ENCODE data around the gene UROD.
"Not testable (repeated sequence)": the region's sequence is repeated elsewhere in the genome, so short reads cannot be mapped to it uniquely, and the experiment has no call there.

The UROD gene

GRCh38 chr1:45043094-45043493, 31.0 kb downstream of the UROD start:
- TF ChIP-seq CTCF (conservative IDR thresholded peaks at IDR 0.05) = no peak
- no peak for TF ChIP-seq ZFX (IDR thresholded peaks at IDR 0.05)
- H3K27ac ChIP-seq = no peak overlapping the region

GRCh38 chr1:45044916-45045315, 32.9 kb downstream of the UROD start:
- H3K27ac ChIP-seq = no peak overlapping the region
- TF ChIP-seq ZFX (IDR thresholded peaks at IDR 0.05) = no peak
- TF ChIP-seq CTCF (conservative IDR thresholded peaks at IDR 0.05) = no peak

- TF ChIP-seq ZFX (IDR thresholded peaks at IDR 0.05) = no peak
- no peak for TF ChIP-seq CTCF (conservative IDR thresholded peaks at IDR 0.05)
Measured at GRCh38 chr1:45047032-45047431, 35.0 kb downstream of the UROD start.

GRCh38 chr1:45051005-45051772, 39.1 kb downstream of the UROD start:
- TF ChIP-seq CTCF (conservative IDR thresholded peaks at IDR 0.05) = no peak
- no peak for TF ChIP-seq ZFX (IDR thresholded peaks at IDR 0.05)
- no peak overlapping the region for H3K27ac ChIP-seq

More at GRCh38 chr1:45047032-45047431, 35.0 kb downstream of the UROD start:
- no peak overlapping the region for H3K27ac ChIP-seq

- TF ChIP-seq CTCF (conservative IDR thresholded peaks at IDR 0.05) (no peak), ZFX (IDR thresholded peaks at IDR 0.05) (no peak)
- no peak overlapping the region for H3K27ac ChIP-seq
Measured at GRCh38 chr1:45057542-45057941, 45.5 kb downstream of the UROD start.

GRCh38 chr1:45059829-45060228, 47.8 kb downstream of the UROD start:
- no peak overlapping the region for H3K27ac ChIP-seq
- TF ChIP-seq ZFX (IDR thresholded peaks at IDR 0.05) = no peak
- no peak for TF ChIP-seq CTCF (conservative IDR thresholded peaks at IDR 0.05)

GRCh38 chr1:45062463-45062862, 50.4 kb downstream of the UROD start:
- not testable (repeated sequence) for H3K27ac ChIP-seq

- H3K27ac ChIP-seq = no peak overlapping the region
- TF ChIP-seq CTCF (conservative IDR thresholded peaks at IDR 0.05) (no peak), ZFX (IDR thresholded peaks at IDR 0.05) (no peak)
Measured at GRCh38 chr1:45065083-45065482, 53.0 kb downstream of the UROD start.

All from C4-2B (cell line).